Uterus (tissue), 2 donors: Measurements from ENCODE around the gene PIK3R2.

Source experiments
- POLR2A ChIP-seq, 2 donors: fragments of 450-650 bp; IDR thresholded peaks; one replicate each; pipeline ENCODE4 v1.6.1; 2016; ENCODE audit warnings: antibody characterized with exemption in 2 of 2, mild to moderate bottlenecking in 1 of 2, moderate library complexity in 1 of 2
- TF ChIP-seq, protein P1 (sequence below), 4 experiments: fragments of 200-600 bp in 2 of 4; fragments of 450-650 bp in 2 of 4; sonication (generic) in 2 of 4; IDR thresholded peaks; one replicate each; pipeline ENCODE4 v1.5.1; 2016 to 2019; ENCODE audit warnings: antibody characterized with exemption in 4 of 4, mild to moderate bottlenecking in 2 of 4, moderate library complexity in 1 of 4

DNA sequence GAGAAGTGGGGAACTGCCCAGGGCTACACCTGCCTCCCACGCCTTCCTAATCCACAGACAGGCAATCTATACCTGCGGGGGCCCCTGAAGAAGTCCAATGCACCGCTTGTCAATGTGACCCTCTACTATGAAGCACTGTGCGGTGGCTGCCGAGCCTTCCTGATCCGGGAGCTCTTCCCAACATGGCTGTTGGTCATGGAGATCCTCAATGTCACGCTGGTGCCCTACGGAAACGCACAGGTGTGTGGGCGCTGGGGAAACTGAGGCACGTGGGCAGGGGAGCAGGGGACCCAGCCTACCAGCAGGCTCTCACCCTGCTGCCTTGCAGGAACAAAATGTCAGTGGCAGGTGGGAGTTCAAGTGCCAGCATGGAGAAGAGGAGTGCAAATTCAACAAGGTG lies 22.0 kb downstream of the PIK3R2 start:
- TF ChIP-seq, protein P1, sequence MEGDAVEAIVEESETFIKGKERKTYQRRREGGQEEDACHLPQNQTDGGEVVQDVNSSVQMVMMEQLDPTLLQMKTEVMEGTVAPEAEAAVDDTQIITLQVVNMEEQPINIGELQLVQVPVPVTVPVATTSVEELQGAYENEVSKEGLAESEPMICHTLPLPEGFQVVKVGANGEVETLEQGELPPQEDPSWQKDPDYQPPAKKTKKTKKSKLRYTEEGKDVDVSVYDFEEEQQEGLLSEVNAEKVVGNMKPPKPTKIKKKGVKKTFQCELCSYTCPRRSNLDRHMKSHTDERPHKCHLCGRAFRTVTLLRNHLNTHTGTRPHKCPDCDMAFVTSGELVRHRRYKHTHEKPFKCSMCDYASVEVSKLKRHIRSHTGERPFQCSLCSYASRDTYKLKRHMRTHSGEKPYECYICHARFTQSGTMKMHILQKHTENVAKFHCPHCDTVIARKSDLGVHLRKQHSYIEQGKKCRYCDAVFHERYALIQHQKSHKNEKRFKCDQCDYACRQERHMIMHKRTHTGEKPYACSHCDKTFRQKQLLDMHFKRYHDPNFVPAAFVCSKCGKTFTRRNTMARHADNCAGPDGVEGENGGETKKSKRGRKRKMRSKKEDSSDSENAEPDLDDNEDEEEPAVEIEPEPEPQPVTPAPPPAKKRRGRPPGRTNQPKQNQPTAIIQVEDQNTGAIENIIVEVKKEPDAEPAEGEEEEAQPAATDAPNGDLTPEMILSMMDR (IDR thresholded peaks at IDR 0.05), result no peak
- TF ChIP-seq POLR2A (IDR thresholded peaks at IDR 0.05), result no peak
